Thyroid gland (tissue), 4 donors: ENCODE data around the gene TPRG1. TPM values are rescaled to one million over a fixed set of nuclear protein-coding genes. Genes with fewer than 3 reads are reported as not detected.

Source experiments
- DNase-seq, 2 donors: peaks; one replicate each; pipeline ENCODE4 v3.0.0-alpha.2; 2019
- H3K27ac ChIP-seq, 3 donors: fragments of 200-600 bp; sonication (generic); 1 replicate in 2 of 3; 2 replicates in 1 of 3; pipeline ENCODE4 v1.5.1; 2016 to 2019; ENCODE audit warnings: mild to moderate bottlenecking in 1 of 3, moderate library complexity in 1 of 3
- H3K27me3 ChIP-seq: fragments of 200-600 bp; sonication (generic); one replicate; pipeline ENCODE4 v1.5.1; 2019
- H3K36me3 ChIP-seq, 2 donors: fragments of 200-600 bp; sonication (generic); one replicate each; pipeline ENCODE4 v1.5.1; 2016 to 2019
- H3K4me1 ChIP-seq, 2 donors: fragments of 200-600 bp; sonication (generic); one replicate each; pipeline ENCODE4 v1.5.1; 2017 to 2019
- H3K4me3 ChIP-seq, 3 donors: fragments of 200-600 bp; sonication (generic); replicated peaks in 1 of 3; 1 replicate in 2 of 3; 2 replicates in 1 of 3; pipeline ENCODE4 v1.5.1; 2016; ENCODE audit warnings: mild to moderate bottlenecking in 1 of 3
- H3K9me3 ChIP-seq: fragments of 200-600 bp; sonication (generic); one replicate; pipeline ENCODE4 v1.5.1; 2017
- CTCF ChIP-seq, 6 experiments: fragments of 200-600 bp in 3 of 6; fragments of 450-650 bp in 3 of 6; sonication (generic) in 3 of 6; IDR thresholded peaks; one replicate each; pipeline ENCODE4 v1.5.1; 2016 to 2019; ENCODE audit warnings: antibody characterized with exemption in 6 of 6, mild to moderate bottlenecking in 2 of 6, inconsistent platforms in 1 of 6, moderate library complexity in 1 of 6
- POLR2A ChIP-seq, 2 donors: fragments of 450-650 bp; IDR thresholded peaks; one replicate each; pipeline ENCODE4 v1.6.1; 2017; ENCODE audit warnings: antibody characterized with exemption in 2 of 2, mild to moderate bottlenecking in 2 of 2, moderate library complexity in 1 of 2
- WGBS, 2 donors: methylation state at CpG; one replicate each; pipeline ENCODE4 v1.1.5; 2017; 5-methylcytosine and 5-hydroxymethylcytosine counted together
- intact Hi-C: fragments of 100-400 bp; cut with DNase I; formaldehyde crosslinking; loops from one replicate; pipeline ENCODE4 v1.15.1; 2023
- total RNA-seq, 4 donors: library from RNA; depleted of rRNA; stranded (reverse); fragments of >200 nt; gene quantifications; one replicate each; pipeline ENCODE4 v1.2.3, GENCODE V29; 2016

Gene TPRG1
- total RNA-seq, 4 donors from 2014 or later: 2.0 to 10.5 (median 5.7) TPM

DNA sequence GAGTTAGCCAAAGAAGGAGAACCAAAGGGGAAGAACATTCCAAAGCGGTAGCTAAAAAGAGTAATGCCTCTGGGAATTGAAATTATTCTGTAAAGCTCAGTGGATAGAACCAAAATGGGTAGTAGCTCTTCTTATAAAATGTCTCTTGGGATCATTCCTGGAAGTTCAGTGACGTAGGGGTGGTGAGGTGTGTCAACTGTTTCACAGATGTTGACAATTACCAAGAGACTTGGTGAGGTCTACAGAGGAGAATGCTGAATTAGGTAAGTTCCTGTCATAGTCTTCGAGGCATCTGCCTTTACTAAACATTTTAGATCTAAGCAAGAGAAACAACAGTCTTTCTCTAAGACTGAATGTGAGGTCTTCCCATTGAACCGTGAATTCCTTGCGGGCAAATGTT, 67.8 kb downstream of the TPRG1 start:
- no peak for DNase-seq
- intact Hi-C loops: no loop called here
- Histone ChIP-seq H3K27me3 (no peaks in the 10 kb centered on the region), H3K36me3 (no peaks in the 10 kb centered on the region), H3K27ac (no peak overlapping the region), H3K4me3 (no peak overlapping the region), H3K4me1 (no peaks in the 10 kb centered on the region), H3K9me3 (no peaks in the 10 kb centered on the region)
- WGBS, 2 donors: 77 to 81% methylated on average over 5 of the region's 5 CpGs
- no peak for TF ChIP-seq POLR2A (IDR thresholded peaks at IDR 0.05)
- no peak for TF ChIP-seq CTCF (IDR thresholded peaks at IDR 0.05)

DNA sequence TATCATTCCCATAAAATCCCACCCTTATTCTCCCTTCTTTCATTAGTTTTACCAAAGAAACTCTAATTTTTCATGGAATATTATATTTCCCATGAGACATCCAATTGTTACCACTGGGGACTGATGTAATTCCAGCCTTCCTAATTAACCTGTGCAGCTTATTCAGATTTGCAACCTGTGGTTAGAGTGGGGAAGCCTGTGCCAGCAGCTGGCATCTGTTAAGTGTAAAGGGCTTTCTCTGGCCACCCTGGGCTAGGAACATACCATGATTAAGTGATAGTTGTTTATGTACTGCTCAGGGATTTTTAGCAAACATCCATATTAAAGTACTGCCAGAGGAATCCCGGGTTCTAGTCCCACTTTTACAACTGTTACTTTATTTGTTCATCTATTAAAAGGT, 78.2 kb downstream of the TPRG1 start:
- TF ChIP-seq CTCF (IDR thresholded peaks at IDR 0.05): no peak
- no peak for TF ChIP-seq POLR2A (IDR thresholded peaks at IDR 0.05)
- H3K27ac ChIP-seq: no peak overlapping the region
- intact Hi-C loops: no loop called here
- no peaks in the 10 kb centered on the region for H3K9me3 ChIP-seq
- WGBS, 2 donors: 81 to 89% methylated on average over 1 of the region's 1 CpG
- no peaks in the 10 kb centered on the region for H3K36me3 ChIP-seq
- DNase-seq: no peak
- H3K27me3 ChIP-seq: no peaks in the 10 kb centered on the region
- H3K4me1 ChIP-seq: no peaks in the 10 kb centered on the region
- no peak overlapping the region for H3K4me3 ChIP-seq

GRCh38 chr3:189258261-189258660, 86.5 kb downstream of the TPRG1 start:
- no peak for DNase-seq
- intact Hi-C loops: no loop called here

GRCh38 chr3:189260556-189261493, 89.1 kb downstream of the TPRG1 start:
- H3K4me1 ChIP-seq: peaks cover 9 to 16% of the 10 kb centered on the region in 2 donors
- H3K27ac ChIP-seq: peak overlapping the region in 2 of 3 donors; percentile 48 to 72
- H3K36me3 ChIP-seq: no peaks in the 10 kb centered on the region
- TF ChIP-seq POLR2A (IDR thresholded peaks at IDR 0.05) (no peak), CTCF (IDR thresholded peaks at IDR 0.05) (no peak)
- no peaks in the 10 kb centered on the region for H3K27me3 ChIP-seq
- intact Hi-C loops: no loop called here
- DNase-seq: peak; percentile 12 to 56
- H3K9me3 ChIP-seq: no peaks in the 10 kb centered on the region
- no peak overlapping the region for H3K4me3 ChIP-seq
- WGBS, 2 donors: 68 to 72% methylated on average over 11 of the region's 11 CpGs

More at GRCh38 chr3:189258261-189258660, 86.5 kb downstream of the TPRG1 start:
- Histone ChIP-seq H3K9me3 (no peaks in the 10 kb centered on the region), H3K4me1 (peaks cover 9 to 16% of the 10 kb centered on the region in 2 donors), H3K36me3 (no peaks in the 10 kb centered on the region), H3K4me3 (no peak overlapping the region), H3K27ac (no peak overlapping the region), H3K27me3 (no peaks in the 10 kb centered on the region)
- TF ChIP-seq POLR2A (IDR thresholded peaks at IDR 0.05) (no peak), CTCF (IDR thresholded peaks at IDR 0.05) (no peak)
- 81 to 82% methylated on average over 3 of the region's 3 CpGs for WGBS, 2 donors

DNA sequence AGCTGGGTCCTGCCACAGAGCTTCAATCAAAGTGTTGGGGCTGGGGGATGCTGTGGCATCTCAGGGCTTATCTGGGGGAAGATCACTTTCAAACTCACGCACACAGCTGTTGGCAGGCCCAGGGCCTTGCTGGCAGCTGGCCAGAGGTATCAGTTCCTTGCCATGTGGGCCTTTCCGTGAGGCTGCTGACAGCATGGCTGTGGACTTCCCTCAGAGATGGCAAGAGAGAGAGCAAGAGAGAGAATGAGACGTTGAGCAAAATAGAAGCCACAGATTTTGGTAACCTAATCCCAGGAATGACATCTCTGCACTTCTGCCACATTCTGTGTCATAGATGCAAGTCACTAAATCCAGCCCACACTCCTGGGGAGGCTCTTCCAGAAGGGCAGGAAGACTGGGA, 91.0 kb downstream of the TPRG1 start:
- 63 to 79% methylated on average over 3 of the region's 3 CpGs for whole genome bisulfite sequencing, 2 donors
- H3K4me1 ChIP-seq: peaks cover 10 to 16% of the 10 kb centered on the region in 2 donors
- no peak overlapping the region for H3K4me3 ChIP-seq
- DNase-seq: peak in 1 of 2 donors; percentile 10
- H3K27ac ChIP-seq: no peak overlapping the region
- H3K9me3 ChIP-seq: no peaks in the 10 kb centered on the region
- H3K36me3 ChIP-seq: no peaks in the 10 kb centered on the region
- TF ChIP-seq CTCF (IDR thresholded peaks at IDR 0.05): no peak
- TF ChIP-seq POLR2A (IDR thresholded peaks at IDR 0.05): no peak
- intact Hi-C loops: no loop called here
- H3K27me3 ChIP-seq: no peaks in the 10 kb centered on the region
